ENCODE data around the gene KRTAP5-9. TPM values are rescaled to one million over a fixed set of nuclear protein-coding genes. Genes with fewer than 3 reads are reported as not detected.
"Not testable (repeated sequence)": the region's sequence is repeated elsewhere in the genome, so short reads cannot be mapped to it uniquely, and the experiment has no call there.

Gene KRTAP5-9
- polyA plus RNA-seq, 1 donor, result 1.2 TPM

GRCh38 chr11:71532036-71532610, 16.1 kb upstream of the KRTAP5-9 start:
- no peak for DNase-seq

- not testable (repeated sequence) for DNase-seq
Observed at GRCh38 chr11:71534711-71535608, 13.3 kb upstream of the KRTAP5-9 start.

DNA sequence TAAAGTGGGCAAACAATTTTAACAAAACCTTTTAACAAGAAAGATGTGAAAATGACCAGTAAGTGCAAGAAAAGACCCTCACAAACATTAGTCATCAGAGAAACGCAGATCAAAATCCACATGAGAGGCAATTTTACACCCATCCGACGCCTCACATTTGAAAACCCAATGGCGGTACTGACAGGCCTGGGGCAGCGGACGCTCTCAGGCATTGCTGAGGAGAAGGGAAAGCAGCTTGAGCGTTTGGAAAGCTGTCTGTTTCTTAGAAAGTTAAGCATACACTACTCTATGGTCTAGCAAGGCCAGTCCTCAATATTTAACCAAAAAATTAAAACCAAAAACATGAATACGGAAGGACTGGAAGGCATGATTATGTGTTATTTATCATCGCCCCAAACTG, 12.4 kb upstream of the KRTAP5-9 start:
- no peak for DNase-seq

DNA sequence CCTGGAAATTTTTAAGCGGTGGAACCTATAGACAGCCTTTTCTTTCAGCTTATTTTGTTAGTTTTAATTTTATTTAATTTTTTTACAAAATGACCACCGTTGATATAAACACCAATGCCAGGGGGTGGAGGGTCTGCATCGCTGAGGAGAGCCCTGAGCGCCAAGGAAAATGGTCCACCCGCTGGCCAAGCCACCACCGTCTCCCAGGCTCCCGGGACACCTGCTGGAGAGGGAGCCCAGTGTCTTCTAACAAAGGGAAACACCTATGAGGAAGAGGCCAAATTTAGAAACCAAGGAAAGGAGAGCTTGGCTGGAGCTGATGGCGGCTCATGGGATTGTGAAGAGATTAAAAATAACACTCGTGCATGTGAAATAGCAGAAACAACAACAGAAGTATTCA, 10.7 kb upstream of the KRTAP5-9 start:
- no peak for DNase-seq

- not testable (repeated sequence) for DNase-seq
Observed at GRCh38 chr11:71537977-71538665, 10.1 kb upstream of the KRTAP5-9 start, which contains the start of gene KRTAP5-8. Gene KRTAP5-8, plus strand, starts transcription at chr11:71538025. Its CDS starts 31 bp downstream, at chr11:71538056.

DNA sequence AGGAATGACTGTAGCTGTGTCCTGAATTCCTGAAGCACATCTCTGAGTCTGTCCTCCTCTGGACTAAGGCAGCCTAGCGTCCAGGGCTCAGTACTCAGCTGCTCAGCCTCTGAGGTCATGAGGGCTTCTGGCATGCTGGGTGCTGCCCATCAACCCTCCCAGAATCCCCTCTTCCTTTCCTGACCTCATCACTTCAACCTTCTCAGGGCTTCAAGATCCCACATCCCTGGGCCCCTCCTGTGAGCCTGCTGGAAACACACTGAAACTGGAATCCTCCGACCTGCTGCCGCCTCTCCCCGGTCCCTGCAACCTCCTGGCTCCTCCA, 9.6 kb upstream of the KRTAP5-9 start:
- DNase-seq, result no peak

DNA sequence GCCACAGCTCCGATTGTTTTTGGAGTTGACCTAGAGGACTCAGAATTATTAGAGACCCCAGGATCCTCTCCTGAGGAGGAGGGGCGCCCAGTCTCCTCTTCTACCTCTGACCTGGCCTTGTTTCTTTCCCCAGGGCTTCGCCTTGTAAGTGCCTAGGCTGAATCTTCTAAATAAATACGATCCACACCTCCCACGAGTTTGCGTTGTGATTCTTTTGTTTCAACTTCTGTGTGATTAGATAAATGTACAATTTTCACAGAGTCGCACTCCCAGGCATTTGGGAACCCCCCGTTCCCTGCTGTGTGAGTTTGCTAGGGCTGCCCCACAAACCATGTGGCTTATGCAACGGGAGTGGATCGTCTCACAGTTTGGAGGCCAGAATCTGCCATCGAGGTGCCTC, 9.2 kb upstream of the KRTAP5-9 start:
- DNase-seq, result no peak

- DNase-seq, result not testable (repeated sequence)
Observed at GRCh38 chr11:71539971-71540370, 8.2 kb upstream of the KRTAP5-9 start.

DNA sequence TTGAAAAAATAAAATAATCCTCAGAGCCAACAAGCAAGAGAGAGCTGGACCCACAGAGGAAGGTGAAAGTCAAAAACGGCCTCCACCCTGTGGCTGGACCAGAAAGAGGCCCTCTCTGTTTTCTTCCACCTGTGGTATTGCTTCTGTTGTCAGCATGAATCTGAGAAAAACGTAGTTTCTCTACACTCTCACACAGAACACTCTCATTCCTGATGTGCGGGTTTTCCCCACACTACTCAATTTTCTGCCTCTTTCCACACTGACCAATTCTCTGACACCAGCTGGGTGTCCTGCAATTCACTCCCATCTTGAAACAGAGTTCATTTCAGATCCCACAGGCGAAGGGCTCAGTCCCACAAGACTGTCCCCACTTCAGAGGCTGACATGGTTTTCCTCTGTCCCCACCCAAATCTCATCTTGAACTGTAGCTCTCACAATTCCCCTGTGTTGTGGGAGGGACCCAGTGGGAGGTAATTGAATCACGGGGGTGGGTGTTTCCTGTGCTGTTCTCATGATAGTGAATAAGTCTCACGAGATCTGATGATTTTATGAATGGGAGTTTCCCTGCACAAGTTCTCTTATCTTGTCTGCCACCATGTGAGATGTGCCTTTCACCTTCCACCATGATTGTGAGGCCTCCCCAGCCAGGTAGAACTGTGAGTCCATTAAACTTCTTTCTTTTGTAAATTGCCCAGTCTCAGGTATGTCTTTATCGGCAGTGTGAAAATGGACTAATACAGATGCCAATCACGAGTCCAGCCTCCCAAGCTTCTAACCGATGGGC, 7.5 kb upstream of the KRTAP5-9 start:
- DNase-seq, result not testable (repeated sequence)

GRCh38 chr11:71542382-71542781, 5.8 kb upstream of the KRTAP5-9 start:
- DNase-seq, result no peak

- DNase-seq, result no peak
Observed at GRCh38 chr11:71542879-71543777, 5.1 kb upstream of the KRTAP5-9 start.

GRCh38 chr11:71543866-71544265, 4.4 kb upstream of the KRTAP5-9 start:
- no peak for DNase-seq

DNA sequence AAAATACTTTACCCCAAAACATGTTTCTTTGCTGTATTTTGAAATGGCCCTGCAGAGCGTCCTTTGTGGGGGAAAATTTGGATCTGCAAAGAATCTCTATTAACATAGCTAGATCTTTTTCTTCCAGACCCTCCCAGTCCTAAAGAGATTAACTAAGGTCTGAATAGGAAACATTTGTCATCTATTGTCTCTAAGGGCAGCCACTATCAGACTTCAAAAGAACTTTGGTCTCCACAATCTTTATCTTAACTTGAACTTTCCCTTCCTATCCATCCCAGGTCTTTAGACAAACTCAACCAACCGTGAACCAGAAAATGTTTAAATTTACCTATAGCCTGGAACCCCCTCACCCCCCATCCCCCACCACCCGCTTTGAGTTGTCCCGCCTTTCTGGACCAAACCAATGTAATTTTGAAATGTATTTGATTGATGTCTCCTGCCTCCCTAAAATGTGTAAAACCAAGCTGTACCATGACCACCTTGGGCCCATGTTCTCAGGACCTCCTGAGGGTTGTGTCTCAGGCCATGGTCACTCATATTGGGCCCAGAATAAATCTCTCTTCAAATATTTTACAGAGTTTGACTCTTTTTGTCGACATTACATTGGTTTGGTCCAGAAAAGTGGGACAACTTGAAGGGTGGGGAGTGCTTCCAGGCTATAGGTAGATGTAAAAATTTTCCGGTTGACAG, 3.5 kb upstream of the KRTAP5-9 start:
- no peak for DNase-seq

DNA sequence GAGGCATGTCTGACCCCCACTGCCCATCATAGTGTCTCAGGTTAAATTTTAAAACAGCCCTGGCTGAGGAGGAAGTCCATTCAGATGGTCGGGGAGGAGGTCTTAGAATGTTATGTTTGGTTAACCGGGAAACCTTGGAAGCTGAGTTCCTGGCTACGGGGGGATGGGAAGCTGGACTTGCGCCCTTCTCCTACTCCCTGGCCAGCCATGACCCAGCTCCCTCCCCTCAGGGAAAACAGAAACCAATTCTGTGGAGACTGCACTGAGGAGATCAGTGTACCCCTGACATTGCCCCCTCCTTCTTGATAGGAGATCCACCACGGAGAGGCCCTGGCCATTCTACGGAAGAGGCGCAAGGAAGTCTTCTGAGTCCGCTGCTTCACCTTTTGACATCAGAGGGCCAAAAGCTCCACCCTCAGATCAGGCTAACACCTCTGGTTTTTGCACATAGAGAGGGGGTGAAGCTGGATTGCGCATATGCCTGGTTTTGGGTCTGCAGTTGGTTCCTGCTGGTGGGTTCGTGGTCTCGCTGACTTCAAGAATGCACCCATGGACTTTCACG, 2.7 kb upstream of the KRTAP5-9 start:
- no peak for DNase-seq

DNA sequence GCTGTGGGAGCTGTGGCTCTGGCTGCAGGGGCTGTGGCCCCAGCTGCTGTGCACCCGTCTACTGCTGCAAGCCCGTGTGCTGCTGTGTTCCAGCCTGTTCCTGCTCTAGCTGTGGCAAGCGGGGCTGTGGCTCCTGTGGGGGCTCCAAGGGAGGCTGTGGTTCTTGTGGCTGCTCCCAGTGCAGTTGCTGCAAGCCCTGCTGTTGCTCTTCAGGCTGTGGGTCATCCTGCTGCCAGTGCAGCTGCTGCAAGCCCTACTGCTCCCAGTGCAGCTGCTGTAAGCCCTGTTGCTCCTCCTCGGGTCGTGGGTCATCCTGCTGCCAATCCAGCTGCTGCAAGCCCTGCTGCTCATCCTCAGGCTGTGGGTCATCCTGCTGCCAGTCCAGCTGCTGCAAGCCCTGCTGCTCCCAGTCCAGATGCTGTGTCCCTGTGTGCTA, 514 bp downstream of the KRTAP5-9 start:
- DNase-seq, result no peak

- DNase-seq, result no peak
Observed at GRCh38 chr11:71551711-71552110, 3.5 kb downstream of the KRTAP5-9 start.

- no peak for DNase-seq
Observed at GRCh38 chr11:71554996-71555395, 6.8 kb downstream of the KRTAP5-9 start.

- no peak for DNase-seq
Observed at GRCh38 chr11:71555508-71555907, 7.3 kb downstream of the KRTAP5-9 start.

DNA sequence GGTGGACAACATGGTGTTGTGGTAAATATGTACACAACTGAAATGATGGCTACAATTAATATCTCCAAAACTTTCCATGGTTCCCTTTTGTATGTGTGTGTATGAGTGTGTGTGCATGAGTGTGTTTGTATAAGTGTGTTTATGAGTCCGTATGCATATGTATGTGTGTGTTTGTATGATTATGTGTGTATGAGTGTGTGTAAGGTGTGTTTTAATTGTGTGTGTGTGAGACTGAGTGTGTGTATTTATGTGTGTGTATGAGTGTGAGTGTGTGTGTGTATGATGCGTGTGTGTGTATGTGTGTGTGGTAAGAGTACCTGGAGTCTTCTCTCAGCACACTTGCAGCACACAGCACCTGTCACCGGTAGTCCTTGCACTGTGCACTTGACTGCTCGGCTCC, 7.8 kb downstream of the KRTAP5-9 start:
- DNase-seq, result no peak

GRCh38 chr11:71557257-71557656, 9.0 kb downstream of the KRTAP5-9 start:
- DNase-seq, result no peak

All from left kidney (tissue), 2 donors.